CD4-positive, alpha-beta T cell treated with Interferon alpha-2 for 1 hour (primary cell): ENCODE measurements around the gene NFAT5.
"Not testable (repeated sequence)": the region's sequence is repeated elsewhere in the genome, so short reads cannot be mapped to it uniquely, and the experiment has no call there.

Experiments
- DNase-seq, 2 donors: peaks; one replicate each; pipeline ENCODE4 v3.0.0-alpha.2; 2020 to 2022

NFAT5 gene

DNA sequence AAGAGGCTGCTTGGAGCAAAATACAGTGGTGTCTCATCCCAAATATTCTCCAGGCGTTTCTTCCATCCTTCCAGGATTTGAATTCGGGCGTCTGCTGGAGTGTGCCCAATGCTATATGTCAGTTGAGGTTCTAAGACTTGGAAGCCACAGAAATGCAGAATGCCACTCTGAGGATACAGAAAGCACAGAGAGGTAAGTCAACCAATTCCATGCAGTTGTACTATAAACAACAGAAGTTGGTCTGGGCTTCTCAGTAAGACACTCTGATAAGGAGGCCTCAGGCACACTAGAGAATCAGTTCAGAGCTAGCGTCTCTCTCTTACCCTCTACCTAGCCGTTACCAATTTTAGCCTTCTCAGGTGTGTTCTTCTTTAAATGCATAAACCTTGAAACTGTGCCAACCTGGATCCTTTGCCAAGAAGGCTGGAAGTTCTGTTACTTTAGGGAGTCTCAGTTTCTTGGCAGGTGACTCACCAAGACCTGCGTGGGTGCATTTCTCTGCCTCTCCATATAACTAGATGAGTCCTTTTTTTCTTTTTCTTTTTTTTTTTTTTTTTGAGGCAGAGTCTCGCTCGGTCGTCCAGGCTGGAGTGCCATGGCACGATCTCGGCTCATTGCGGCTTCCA, 145.5 kb downstream of the NFAT5 start:
- DNase-seq = no peak

DNA sequence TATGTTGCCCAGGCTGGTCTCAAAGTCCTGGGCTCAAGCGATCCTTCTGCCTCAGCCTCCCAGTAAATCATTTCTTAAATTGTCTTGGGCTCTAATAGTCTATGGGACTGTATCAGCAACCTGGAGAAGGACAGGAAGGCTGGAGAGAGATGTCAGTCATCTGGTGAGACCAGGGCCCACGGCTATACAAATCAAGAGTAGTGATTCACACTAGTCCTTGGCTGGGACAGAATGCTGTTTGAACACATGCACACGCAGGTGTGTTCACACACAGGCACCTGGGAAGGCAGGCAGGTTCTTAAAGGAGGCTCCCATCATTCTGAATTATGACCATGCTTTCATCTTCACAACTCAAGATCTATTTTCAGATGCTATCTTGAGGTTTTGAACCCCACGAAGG, 146.5 kb downstream of the NFAT5 start:
- no peak for DNase-seq

GRCh38 chr16:69712914-69713581, 147.3 kb downstream of the NFAT5 start:
- no peak for DNase-seq

DNA sequence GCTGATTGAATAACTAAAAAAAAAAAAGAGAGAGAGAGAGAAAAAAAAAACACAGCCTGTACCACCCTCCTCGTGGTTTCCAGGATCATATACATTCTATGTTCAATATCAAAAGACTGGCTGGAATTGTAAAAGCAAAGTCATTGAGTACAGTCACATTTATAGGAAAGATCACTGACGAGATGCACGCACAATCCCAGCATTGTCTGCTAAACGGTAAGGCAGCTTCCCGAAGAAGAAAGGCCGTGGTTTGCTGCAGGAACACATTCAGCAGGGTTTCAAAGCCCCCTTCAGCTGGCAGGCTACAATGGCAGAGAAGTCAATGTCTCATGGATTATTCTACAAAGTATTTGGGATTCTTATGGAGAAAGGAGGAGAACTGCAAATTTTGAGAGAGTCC, 151.3 kb downstream of the NFAT5 start:
- no peak for DNase-seq

DNA sequence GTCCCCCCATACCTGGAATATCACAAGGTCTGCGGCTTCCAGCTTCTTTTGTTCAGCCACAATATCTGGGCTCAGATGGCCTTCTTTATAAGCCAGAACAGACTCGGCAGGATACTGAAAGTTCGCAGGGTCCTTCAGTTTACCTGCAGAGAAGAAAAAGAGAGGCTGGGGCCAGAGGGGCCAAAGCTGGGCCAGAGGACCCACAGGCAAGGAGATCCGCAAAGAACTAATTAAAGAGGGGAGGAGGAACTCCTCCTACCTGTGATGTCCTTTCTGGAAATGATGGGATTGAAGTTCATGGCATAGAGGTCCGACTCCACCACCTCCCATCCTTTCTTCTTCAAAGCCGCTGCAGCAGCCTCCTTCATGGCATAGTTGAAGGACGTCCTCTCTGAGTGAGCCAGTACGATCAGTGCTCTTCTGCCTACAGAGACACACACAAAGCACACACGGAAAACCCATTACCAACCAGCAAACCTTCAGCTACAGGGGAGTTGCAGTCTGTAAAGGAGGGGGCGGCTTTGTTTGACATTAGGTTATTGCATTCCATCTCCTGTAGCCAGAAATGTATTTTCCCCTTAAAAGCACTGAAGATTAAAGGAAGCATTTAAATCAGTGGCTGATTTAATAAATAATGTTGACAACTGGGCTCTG, 152.5 kb downstream of the NFAT5 start:
- no peak for DNase-seq

- DNase-seq = no peak
Observed at GRCh38 chr16:69720822-69721430, 155.2 kb downstream of the NFAT5 start.

- DNase-seq = no peak
Observed at GRCh38 chr16:69721441-69721957, 155.7 kb downstream of the NFAT5 start.

DNA sequence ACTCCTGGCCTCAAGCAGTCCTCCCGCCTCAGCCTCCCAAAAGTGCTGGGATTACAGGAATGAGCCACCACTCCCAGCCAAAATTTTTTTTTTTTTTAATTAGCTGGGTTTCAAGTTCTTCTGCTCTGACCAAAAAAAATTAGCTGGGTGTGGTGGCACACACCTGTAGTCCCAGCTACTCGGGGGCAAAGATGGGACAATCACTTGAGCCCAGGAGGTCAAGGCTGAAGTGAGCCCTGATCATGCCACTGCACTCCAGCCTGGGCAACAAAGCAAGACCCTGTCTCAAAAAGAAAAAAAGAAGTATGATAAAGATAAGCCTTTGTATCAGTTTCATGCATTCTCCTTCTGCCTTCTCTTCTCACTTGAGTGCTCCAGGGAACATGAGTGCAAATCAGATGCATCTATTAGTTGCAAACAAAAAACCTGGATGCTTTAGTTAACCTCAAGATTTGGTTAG, 158.7 kb downstream of the NFAT5 start:
- DNase-seq = no peak

DNA sequence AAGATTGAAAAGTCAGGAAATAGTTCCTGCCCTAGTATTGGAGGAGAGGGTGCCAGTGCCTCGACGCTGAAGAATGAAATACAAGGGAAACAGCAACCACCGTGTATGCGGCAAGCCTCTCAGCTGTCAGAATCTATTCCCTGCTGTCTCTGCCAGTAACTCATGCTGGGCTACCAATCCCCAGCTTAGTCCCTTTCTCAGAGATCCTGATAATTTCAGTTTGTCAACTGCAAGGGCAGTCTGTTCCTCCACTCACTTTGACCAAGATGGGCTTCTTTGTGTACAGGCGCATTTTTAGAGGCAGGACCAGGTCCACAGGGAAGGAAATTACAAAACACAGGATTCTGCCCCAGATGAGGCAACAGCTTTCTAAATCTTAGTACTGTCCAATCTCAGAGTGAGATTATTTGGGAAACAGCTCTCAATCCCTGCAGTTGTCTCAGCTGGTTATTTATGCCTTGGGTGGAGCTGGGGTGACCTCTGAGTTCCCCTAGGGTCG, 159.3 kb downstream of the NFAT5 start:
- DNase-seq = no peak

DNA sequence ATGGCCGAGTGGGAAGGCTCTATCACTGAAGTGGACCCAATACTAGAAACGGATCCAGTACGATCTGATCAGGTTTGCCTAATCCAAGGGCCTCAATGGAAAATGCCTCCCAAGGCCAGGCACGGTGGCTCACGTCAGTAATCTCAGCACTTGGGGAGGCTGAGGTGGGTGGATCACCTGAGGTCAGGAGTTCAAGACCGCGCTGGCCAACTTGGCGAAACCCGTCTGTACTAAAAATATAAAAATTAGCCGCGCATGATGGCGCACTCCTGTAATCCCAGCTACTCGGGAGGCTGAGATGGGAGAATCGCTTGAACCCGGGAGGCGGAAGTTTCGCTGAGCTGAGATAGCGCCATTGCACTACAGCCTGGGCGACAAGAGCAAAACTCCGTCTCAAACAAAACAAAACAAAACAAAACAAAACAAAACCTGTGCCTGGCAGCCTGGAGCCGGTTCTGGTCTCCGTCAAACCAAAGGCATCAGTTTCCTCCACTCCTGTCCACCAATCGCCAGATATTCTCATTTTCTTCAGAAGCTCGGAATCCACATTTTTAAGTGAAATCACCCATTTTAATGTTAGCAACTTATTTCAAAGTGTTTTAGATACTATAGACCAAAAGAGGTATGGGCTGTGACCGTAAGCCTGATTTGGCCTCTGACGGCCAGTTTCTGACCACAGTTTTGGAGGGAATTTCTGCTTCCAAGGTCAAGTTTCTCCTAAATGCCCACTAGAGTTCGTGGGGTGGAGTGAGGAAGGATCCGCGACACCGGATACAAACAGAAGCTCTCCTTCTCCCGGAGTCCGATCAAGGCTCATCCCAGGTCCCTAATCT, 159.9 kb downstream of the NFAT5 start:
- DNase-seq = no peak

DNA sequence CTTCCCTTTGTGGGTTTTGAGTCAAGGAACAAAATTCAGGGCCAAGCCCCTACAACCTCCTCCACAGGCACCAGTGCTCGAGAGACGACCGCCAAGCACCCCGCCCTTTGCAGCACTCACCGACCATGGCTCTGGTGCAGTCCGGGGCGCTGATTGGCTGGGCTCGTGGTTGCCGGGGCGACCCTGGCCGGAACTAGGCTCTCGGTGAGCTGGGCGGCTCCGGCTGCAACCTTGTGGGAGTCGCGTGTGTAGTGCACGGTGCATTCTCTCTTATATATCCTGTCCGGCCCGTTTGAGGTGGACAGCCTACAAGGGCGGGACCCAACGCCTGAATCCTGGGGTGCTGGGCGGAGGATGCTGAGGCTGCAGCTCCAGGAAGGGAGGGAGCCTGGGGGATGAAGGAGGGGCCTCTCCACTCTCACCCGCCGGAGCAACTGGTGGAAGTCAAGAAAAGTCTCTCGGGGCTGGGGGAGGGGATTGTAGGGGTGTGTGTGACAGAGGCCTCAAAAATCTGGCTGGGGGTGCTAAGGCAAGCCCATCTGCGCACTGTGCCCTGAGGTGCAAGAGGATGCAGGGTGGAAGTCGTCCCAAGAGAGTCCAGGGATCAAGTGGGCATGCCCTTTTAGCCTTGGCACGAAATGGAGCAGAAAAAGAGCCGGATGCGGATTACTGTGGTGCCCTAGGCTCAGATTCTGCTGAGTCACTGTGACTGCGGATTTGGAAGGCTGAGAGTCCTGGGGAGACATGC, 160.7 kb downstream of the NFAT5 start, which contains the start of gene NQO1:
NQO1 (minus strand) TSS at position 248 of the 748 bp plus-strand sequence; CDS start at position 127, 121 bp downstream.
- peak; percentile 84 to 88 for DNase-seq

DNA sequence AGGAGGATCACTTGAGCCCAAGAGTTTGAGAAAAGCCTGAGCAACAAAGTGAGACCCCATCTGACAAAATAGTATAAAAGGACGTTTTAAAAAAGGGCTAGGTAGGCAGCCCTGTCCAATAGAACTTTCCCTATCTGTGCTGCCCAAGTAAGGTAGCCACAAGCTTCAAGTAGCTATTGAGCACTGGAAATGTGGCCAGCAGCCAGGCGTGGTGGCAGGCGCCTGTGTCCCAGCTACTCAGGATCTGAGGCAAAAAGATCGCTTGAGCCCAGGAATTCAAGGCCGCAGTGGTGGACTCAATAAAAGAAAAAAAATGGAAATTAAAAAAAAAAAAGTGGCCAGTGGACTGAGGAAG, 162.1 kb downstream of the NFAT5 start:
- no peak for DNase-seq

DNA sequence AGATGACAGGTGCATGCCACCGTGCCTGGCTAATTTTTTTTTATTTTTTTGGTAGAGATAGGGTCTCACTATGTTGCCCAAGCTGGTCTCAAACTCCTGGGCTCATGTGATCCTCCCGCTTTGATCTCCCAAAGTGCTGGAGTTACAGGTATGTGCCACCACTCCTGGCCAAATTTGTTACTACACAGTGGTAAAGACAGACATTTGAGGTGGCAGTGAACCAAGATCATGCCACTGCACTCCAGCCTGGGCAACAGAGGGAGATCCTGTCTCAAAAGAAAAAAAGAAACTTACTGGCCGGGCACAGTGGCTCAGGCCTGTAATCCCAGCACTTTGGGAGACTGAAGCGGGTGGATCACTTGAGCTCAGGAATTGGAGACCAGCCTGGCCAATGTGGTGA, 163.3 kb downstream of the NFAT5 start:
- DNase-seq = not testable (repeated sequence)

DNA sequence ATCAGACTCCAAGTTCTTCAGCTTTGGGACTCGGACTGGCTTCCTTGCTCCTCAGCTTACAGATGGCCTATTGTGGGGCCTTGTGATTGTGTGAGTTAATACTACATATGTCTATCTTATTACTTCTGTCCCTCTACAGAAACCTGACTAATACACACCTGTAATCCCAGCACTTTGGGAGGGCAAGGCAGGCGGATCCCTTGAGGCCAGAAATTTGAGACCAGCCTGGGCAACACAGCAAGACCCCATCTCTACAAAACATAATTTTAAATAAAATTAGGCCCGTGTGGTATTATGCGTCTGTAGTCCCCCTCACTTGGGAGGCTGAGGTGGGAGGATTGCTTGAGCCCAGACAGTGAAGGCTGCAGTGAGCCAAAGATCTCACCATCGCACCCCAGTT, 165.5 kb downstream of the NFAT5 start:
- not testable (repeated sequence) for DNase-seq

DNA sequence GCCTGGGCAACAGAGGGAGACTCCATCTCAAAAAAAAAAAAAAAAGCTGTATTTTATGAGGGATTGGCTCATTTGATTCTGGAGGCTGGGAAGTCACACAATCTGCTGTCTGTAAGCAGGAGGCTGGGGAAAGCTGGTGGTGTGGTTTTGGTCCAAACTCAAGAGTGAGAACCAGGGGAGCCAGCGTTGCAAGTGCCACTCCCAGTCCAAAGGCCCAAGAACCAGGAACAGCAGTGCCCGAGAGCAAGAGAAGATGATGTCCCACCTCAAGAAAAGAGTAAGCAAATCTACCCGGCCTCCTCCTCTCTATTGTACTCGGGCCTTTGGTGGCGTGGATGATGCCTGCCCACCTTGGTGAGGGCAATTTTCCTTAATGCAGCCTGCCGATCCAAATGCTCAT, 166.3 kb downstream of the NFAT5 start:
- no peak for DNase-seq

- no peak for DNase-seq
Observed at GRCh38 chr16:69741519-69741918, 175.8 kb downstream of the NFAT5 start.

- no peak for DNase-seq
Observed at GRCh38 chr16:69741951-69742904, 176.5 kb downstream of the NFAT5 start.

- DNase-seq = no peak
Observed at GRCh38 chr16:69744363-69745231, 178.8 kb downstream of the NFAT5 start.

DNA sequence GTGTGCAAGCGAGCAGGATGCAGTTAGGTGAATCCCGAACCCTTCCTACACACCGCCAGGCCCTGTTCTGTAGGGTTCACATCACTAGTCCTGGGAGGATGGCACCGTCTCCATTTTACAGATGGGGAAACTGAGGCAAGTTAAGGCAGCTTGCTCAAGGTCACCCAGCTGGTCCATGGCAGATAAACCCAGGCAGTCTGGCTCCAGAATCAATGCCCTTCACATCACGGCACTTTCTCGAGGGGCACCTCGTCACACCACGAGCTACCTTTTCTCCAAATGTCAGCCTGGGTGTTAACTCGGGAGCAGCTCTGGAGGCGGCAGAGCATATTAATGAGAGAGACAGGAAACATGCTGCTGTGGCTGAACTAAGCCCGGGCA, 179.5 kb downstream of the NFAT5 start:
- DNase-seq = no peak
